Measurements from ENCODE around the gene GALNT2. TPM values are rescaled to one million over a fixed set of nuclear protein-coding genes. Genes with fewer than 3 reads are reported as not detected.
A peak's percentile ranks its signal among the peaks of the same experiment; 100 is the strongest.

The GALNT2 gene
- total and polyA plus RNA-seq, 10 donors: 7.9 to 44.8 (median 36.9) TPM

DNA sequence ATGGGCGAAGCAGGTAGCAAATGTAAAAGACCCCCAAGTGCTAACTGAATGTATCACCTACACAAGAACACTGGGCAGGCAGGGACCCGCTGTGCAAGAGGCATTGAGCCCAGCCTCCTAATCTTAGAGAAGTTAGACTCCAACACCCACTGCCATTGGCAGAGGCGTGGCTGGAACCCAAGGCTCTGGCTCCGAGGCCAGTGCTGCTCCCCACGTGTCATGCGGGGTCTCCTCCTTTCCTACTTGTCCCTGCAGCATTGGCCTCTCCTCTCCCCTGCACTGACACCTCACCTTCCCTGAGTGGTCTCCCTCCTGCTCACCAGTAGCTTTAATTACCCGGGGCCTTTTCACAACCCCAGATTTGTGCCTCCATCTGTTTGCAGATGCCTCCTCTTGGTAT, 107.0 kb downstream of the GALNT2 start:
- no peak overlapping the region for H3K4me3 ChIP-seq
- peaks cover 2 to 53% (median 42%) of the 10 kb centered on the region in 6 donors for H3K4me1 ChIP-seq
- H3K27me3 ChIP-seq (replicated peaks in 1 of 7): no peaks in the 10 kb centered on the region
- TF ChIP-seq, protein P1, sequence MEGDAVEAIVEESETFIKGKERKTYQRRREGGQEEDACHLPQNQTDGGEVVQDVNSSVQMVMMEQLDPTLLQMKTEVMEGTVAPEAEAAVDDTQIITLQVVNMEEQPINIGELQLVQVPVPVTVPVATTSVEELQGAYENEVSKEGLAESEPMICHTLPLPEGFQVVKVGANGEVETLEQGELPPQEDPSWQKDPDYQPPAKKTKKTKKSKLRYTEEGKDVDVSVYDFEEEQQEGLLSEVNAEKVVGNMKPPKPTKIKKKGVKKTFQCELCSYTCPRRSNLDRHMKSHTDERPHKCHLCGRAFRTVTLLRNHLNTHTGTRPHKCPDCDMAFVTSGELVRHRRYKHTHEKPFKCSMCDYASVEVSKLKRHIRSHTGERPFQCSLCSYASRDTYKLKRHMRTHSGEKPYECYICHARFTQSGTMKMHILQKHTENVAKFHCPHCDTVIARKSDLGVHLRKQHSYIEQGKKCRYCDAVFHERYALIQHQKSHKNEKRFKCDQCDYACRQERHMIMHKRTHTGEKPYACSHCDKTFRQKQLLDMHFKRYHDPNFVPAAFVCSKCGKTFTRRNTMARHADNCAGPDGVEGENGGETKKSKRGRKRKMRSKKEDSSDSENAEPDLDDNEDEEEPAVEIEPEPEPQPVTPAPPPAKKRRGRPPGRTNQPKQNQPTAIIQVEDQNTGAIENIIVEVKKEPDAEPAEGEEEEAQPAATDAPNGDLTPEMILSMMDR (IDR thresholded peaks at IDR 0.05 in 8 of 11, conservative IDR thresholded peaks at IDR 0.05 in 3 of 11): no peak
- no peak for TF ChIP-seq POLR2A (IDR thresholded peaks at IDR 0.05)
- no peak for TF ChIP-seq POLR2AphosphoS5 (IDR thresholded peaks at IDR 0.05)
- 92 to 95% (median 93%) methylated on average over 7 of the region's 7 CpGs for WGBS, 5 donors
- H3K9me3 ChIP-seq: no peaks in the 10 kb centered on the region
- H3K36me3 ChIP-seq: peaks cover 0 to 11% (median 2%) of the 10 kb centered on the region in 6 donors
- no peak for DNase-seq
- intact Hi-C loops (cut with DNase I; ENCODE audit: low total_unique reads): no loop called here
- H3K27ac ChIP-seq: no peak overlapping the region

DNA sequence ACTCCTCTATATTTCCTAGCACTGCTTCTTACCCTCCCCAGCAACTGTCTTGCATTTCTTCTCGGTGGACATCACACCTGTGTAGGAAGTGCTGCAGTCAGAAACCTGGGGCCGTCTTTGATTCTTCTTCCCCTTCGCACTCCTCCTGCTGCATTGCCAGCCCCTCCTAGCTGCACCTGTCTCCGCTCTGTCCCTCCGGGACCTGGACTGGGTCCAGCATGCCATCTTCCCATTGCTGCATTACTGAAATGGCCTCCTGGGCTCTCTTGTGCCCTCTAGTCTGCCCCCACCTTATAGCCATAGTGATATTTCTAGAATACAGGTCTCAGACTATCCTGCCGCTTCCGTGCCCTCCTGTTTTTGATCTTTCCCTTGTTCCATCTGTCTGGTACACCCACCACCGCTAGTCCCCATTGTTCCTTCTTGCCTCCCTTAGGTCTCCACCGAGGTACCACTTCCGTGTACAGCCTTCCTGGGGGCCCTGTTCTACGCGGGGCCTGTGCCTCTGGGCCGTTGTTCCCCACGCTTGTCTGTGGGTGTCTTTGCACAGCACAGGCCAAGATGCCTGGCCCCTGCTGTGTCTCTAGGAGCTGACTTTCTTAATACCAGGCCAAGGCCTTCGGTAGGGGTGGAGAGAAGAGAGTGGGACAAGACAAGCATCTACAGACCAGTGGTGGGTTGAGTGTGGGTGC, 107.6 kb downstream of the GALNT2 start:
- intact Hi-C loops (cut with DNase I; ENCODE audit: low total_unique reads): no loop called here
- TF ChIP-seq, protein P1 (IDR thresholded peaks at IDR 0.05 in 8 of 11, conservative IDR thresholded peaks at IDR 0.05 in 3 of 11): no peak
- TF ChIP-seq POLR2A (IDR thresholded peaks at IDR 0.05) (no peak), POLR2AphosphoS5 (IDR thresholded peaks at IDR 0.05) (no peak)
- no peak overlapping the region for H3K4me3 ChIP-seq
- peaks cover 2 to 47% (median 36%) of the 10 kb centered on the region in 6 donors for H3K4me1 ChIP-seq
- WGBS, 5 donors: 84 to 94% (median 92%) methylated on average over 15 of the region's 15 CpGs
- H3K36me3 ChIP-seq: peaks cover 0 to 16% (median 2%) of the 10 kb centered on the region in 6 donors
- DNase-seq: no peak
- no peaks in the 10 kb centered on the region for H3K27me3 ChIP-seq (replicated peaks in 1 of 7)
- no peaks in the 10 kb centered on the region for H3K9me3 ChIP-seq
- peak overlapping the region in 1 of 8 donors; percentile 21 for H3K27ac ChIP-seq

DNA sequence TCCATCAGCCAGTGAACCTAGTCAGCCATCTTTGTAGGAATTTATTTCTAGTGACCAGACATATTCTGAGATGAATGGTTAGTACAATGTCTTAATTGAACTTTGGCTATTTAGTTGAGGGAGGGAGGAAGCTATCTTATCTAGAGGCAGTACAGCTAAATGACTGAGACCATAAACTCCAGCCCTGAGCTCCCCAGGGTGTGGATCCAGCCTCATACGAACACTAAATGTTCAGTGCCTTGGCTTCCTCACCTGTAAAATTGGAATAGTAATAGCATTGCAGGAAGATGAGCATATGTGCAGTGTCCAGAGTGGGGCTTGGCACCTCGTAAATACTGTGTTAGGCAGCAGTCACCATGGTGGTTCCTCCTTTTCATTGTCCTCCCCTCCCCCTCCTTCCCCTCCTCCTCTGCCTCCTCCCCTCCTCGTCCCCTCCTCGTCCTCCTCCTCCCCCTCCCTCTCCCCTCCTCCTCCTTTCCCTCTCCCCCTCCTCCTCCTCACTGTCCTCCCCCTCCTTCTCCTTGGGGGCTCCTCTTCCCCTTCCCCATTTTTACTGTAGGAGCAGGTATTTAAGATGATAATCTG, 108.2 kb downstream of the GALNT2 start:
- H3K27me3 ChIP-seq (replicated peaks in 1 of 7): no peaks in the 10 kb centered on the region
- no peaks in the 10 kb centered on the region for H3K9me3 ChIP-seq
- 35 to 51% (median 45%) methylated on average over 4 of the region's 4 CpGs for WGBS, 5 donors
- no peak overlapping the region for H3K4me3 ChIP-seq
- no peak for DNase-seq
- TF ChIP-seq, protein P1 (IDR thresholded peaks at IDR 0.05 in 8 of 11, conservative IDR thresholded peaks at IDR 0.05 in 3 of 11): no peak
- TF ChIP-seq POLR2A (IDR thresholded peaks at IDR 0.05) (no peak), POLR2AphosphoS5 (IDR thresholded peaks at IDR 0.05) (no peak)
- peaks cover 0 to 16% (median 2%) of the 10 kb centered on the region in 6 donors for H3K36me3 ChIP-seq
- peak overlapping the region in 1 of 8 donors; percentile 21 for H3K27ac ChIP-seq
- H3K4me1 ChIP-seq: peaks cover 2 to 41% (median 30%) of the 10 kb centered on the region in 6 donors
- intact Hi-C loops (cut with DNase I; ENCODE audit: low total_unique reads): no loop called here

DNA sequence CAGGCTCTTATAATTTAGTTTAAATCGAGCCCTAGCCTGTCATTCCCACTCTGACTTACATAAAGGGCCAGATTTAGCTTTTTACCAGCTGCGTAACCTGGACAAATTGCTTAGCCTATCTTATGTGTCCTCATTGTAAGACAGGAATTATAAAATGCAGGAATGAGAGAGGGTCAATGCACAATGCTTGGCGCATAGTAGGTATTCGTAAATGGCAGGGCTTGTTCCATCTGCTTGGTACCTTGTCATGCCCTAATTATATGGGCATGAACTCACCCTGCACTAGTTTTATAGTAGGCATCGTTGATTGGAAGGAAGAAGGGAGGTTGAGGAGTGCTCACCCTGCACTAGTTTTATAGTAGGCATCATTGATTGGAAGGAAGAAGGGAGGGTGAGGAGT, 108.8 kb downstream of the GALNT2 start:
- no peak overlapping the region for H3K27ac ChIP-seq
- DNase-seq: no peak
- H3K27me3 ChIP-seq (replicated peaks in 1 of 7): no peaks in the 10 kb centered on the region
- H3K4me1 ChIP-seq: peaks cover 2 to 35% (median 26%) of the 10 kb centered on the region in 6 donors
- no peak for TF ChIP-seq POLR2A (IDR thresholded peaks at IDR 0.05)
- TF ChIP-seq, protein P1 (IDR thresholded peaks at IDR 0.05 in 8 of 11, conservative IDR thresholded peaks at IDR 0.05 in 3 of 11): no peak
- TF ChIP-seq POLR2AphosphoS5 (IDR thresholded peaks at IDR 0.05): no peak
- H3K9me3 ChIP-seq: no peaks in the 10 kb centered on the region
- intact Hi-C loops (cut with DNase I; ENCODE audit: low total_unique reads): no loop called here
- 75 to 89% (median 86%) methylated on average over 5 of the region's 5 CpGs for WGBS, 5 donors
- no peak overlapping the region for H3K4me3 ChIP-seq
- peaks cover 0 to 16% (median 2%) of the 10 kb centered on the region in 6 donors for H3K36me3 ChIP-seq

Measured in spleen (tissue), 11 donors.